Osteoblast (primary cell): ENCODE data around the gene DGKI. TPM values are rescaled to one million over a fixed set of nuclear protein-coding genes. Genes with fewer than 3 reads are reported as not detected.

Experiments used
- DNase-seq: peaks from one replicate; pipeline ENCODE4 v3.0.0; 2011; ENCODE audit warnings: low spot score, mixed read lengths; ENCODE audit not compliant: insufficient read length; ENCODE audit errors: missing footprints
- H2AFZ ChIP-seq: 2 replicates; pipeline ENCODE4 v1.6.0; 2011; ENCODE audit warnings: mild to moderate bottlenecking, low read length
- H3K27ac ChIP-seq: 2 replicates; pipeline ENCODE4 v1.5.1; 2011; ENCODE audit warnings: mild to moderate bottlenecking, low read depth, low read length, moderate library complexity
- H3K27me3 ChIP-seq: 2 replicates; pipeline ENCODE4 v1.6.0; 2012; ENCODE audit warnings: mild to moderate bottlenecking, control low read depth, inconsistent platforms, low read length, moderate library complexity; ENCODE audit not compliant: insufficient read depth
- H3K36me3 ChIP-seq: 2 replicates; pipeline ENCODE4 v1.5.1; 2011; ENCODE audit warnings: mild to moderate bottlenecking, low read length, control low read depth, moderate library complexity; ENCODE audit not compliant: insufficient read depth
- H3K4me1 ChIP-seq: 2 replicates; pipeline ENCODE4 v1.5.1; 2011; ENCODE audit warnings: mild to moderate bottlenecking, low read length, control low read depth, moderate library complexity; ENCODE audit not compliant: insufficient read depth
- H3K4me2 ChIP-seq: 2 replicates; pipeline ENCODE4 v1.6.0; 2011; ENCODE audit warnings: mild to moderate bottlenecking, low read length; ENCODE audit not compliant: insufficient read depth
- H3K4me3 ChIP-seq: fragments of 200-600 bp; sonication (generic); 3 replicates; pipeline ENCODE4 v1.5.1; 2012; ENCODE audit warnings: mild to moderate bottlenecking, low read length, inconsistent platforms; ENCODE audit not compliant: insufficient read depth
- H3K79me2 ChIP-seq: 2 replicates; pipeline ENCODE4 v1.6.0; 2012; ENCODE audit warnings: mild to moderate bottlenecking, low read length, control low read depth, inconsistent platforms; ENCODE audit not compliant: insufficient read depth
- H3K9me3 ChIP-seq: 2 replicates; pipeline ENCODE4 v1.5.1; 2011; ENCODE audit warnings: low read depth, low read length, control low read depth
- H4K20me1 ChIP-seq: 2 replicates; pipeline ENCODE4 v1.6.0; 2012; ENCODE audit warnings: mild to moderate bottlenecking, low read length, control low read depth; ENCODE audit not compliant: insufficient read depth
- total RNA-seq: library from RNA; depleted of rRNA; stranded (reverse); fragments of >200 nt; gene quantifications from 2 replicates; pipeline ENCODE4 v1.2.3, GENCODE V29; 2012
- TF ChIP-seq, protein P1 (sequence below): IDR thresholded peaks from 2 replicates; pipeline ENCODE4 v1.5.1; 2011; ENCODE audit warnings: mild to moderate bottlenecking, low read depth, low read length, moderate library complexity; ENCODE audit errors: extremely low read depth

Gene DGKI
- total RNA-seq, 1 donor, result 19.2 TPM

DNA sequence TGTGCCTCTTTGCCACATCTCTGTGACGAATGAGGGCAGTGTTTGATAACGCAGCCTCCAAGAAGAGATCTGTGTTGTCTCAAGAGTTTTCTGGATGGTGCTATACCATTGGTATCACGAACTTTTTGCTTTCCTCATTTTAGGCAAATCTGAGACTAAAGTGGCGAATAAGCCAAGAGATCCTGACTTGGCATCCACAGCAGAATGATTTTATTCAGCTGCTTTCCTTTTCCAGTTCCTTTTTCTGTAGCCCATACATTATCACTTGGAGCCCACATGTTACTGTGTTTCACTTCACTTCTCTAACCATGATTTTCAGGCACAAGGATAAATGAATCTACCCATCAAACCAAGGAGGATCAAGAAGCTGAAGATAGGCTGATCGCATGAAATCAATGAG lies 325.3 kb downstream of the DGKI start:
- DNase-seq, result no peak
- H3K4me3 ChIP-seq, result no peak overlapping the region
- peaks cover 9% of the 10 kb centered on the region for H3K36me3 ChIP-seq
- H3K79me2 ChIP-seq, result no peaks in the 10 kb centered on the region
- H3K9me3 ChIP-seq, result no peaks in the 10 kb centered on the region
- no peak overlapping the region for H3K27ac ChIP-seq
- H3K4me1 ChIP-seq, result no peaks in the 10 kb centered on the region
- H4K20me1 ChIP-seq, result no peaks in the 10 kb centered on the region
- TF ChIP-seq, protein P1, sequence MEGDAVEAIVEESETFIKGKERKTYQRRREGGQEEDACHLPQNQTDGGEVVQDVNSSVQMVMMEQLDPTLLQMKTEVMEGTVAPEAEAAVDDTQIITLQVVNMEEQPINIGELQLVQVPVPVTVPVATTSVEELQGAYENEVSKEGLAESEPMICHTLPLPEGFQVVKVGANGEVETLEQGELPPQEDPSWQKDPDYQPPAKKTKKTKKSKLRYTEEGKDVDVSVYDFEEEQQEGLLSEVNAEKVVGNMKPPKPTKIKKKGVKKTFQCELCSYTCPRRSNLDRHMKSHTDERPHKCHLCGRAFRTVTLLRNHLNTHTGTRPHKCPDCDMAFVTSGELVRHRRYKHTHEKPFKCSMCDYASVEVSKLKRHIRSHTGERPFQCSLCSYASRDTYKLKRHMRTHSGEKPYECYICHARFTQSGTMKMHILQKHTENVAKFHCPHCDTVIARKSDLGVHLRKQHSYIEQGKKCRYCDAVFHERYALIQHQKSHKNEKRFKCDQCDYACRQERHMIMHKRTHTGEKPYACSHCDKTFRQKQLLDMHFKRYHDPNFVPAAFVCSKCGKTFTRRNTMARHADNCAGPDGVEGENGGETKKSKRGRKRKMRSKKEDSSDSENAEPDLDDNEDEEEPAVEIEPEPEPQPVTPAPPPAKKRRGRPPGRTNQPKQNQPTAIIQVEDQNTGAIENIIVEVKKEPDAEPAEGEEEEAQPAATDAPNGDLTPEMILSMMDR, result no peak
- H2AFZ ChIP-seq, result no peak overlapping the region
- H3K27me3 ChIP-seq, result no peaks in the 10 kb centered on the region
- H3K4me2 ChIP-seq, result no peak overlapping the region

DNA sequence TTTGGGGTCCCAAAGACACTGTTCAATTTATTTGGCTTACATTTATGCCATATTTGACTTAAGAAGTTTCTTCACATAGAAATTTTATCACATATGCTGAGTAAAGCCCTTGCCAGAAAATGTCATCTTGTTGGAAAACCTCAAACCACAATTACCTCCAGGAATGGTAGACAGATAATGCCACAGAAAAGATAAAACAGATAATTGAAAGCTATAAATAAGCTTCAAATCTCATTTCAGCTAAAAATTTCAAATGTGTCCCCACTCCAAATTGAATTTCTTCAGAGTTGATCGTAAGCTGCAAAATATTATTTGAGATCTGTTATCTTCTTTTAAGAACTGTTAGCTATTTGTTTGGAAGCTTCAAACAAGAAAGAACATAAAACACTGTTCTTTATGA lies 326.8 kb downstream of the DGKI start:
- Histone ChIP-seq H3K36me3 (peaks cover 9% of the 10 kb centered on the region), H3K27ac (no peak overlapping the region)
- no peak for DNase-seq

DNA sequence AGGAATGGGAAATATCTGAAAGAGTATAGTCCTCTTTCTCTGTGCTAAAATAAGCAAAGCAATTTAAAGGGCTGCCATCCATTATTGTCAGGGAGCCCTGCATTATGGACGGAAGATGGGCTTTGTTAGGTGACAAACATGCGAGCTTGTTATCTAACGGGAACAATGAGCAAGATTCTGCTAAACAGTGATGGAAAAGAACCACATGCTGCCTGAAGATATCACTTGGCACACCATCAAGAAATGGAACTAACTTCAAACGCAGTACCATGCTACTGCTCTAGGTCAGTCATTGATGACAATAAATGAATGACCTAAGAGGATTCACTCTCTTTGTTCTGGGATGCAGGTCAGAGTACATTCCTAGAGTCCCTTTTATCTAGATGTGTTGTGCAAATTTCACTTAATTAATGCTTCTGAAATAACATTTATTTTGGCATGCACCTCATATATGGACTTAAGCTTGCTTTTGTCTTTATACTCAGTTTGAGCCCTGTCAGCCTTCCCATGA lies 327.5 kb downstream of the DGKI start:
- H3K27ac ChIP-seq, result no peak overlapping the region
- TF ChIP-seq, protein P1, result no peak
- DNase-seq, result no peak
- H3K27me3 ChIP-seq, result no peaks in the 10 kb centered on the region
- H3K4me3 ChIP-seq, result no peak overlapping the region
- H2AFZ ChIP-seq, result no peak overlapping the region
- no peaks in the 10 kb centered on the region for H3K9me3 ChIP-seq
- no peak overlapping the region for H3K4me2 ChIP-seq
- no peaks in the 10 kb centered on the region for H3K4me1 ChIP-seq
- H3K79me2 ChIP-seq, result no peaks in the 10 kb centered on the region
- H3K36me3 ChIP-seq, result peaks cover 9% of the 10 kb centered on the region
- no peaks in the 10 kb centered on the region for H4K20me1 ChIP-seq

More for the DNA sequence above, 326.8 kb downstream of the DGKI start:
- H4K20me1 ChIP-seq, result no peaks in the 10 kb centered on the region
- no peak overlapping the region for H3K4me3 ChIP-seq
- no peak overlapping the region for H2AFZ ChIP-seq
- no peaks in the 10 kb centered on the region for H3K79me2 ChIP-seq
- no peak overlapping the region for H3K4me2 ChIP-seq
- TF ChIP-seq, protein P1, result no peak
- H3K4me1 ChIP-seq, result no peaks in the 10 kb centered on the region
- H3K27me3 ChIP-seq, result no peaks in the 10 kb centered on the region
- no peaks in the 10 kb centered on the region for H3K9me3 ChIP-seq

DNA sequence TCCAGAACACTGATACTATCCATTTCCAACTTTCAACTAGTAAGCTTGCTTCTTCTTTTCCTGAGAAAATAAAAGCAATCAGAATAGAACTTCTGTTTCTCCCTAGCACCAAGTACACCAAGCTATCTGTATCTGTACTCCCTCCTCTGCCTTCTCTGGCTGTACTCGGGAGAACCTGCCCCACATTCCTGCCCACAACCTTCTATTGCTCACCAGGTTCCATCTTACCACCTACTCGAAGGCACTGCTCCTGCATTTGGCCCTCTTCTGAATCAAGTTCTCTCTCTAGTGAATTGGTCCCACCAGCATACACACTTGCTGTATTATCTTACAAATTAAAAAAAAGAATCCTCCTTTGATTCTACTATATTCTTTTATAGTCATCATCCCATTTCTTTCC lies 333.7 kb downstream of the DGKI start:
- H3K27me3 ChIP-seq, result no peaks in the 10 kb centered on the region
- H3K27ac ChIP-seq, result no peak overlapping the region
- peaks cover 10% of the 10 kb centered on the region for H3K4me1 ChIP-seq
- no peaks in the 10 kb centered on the region for H3K9me3 ChIP-seq
- H3K4me2 ChIP-seq, result no peak overlapping the region
- H3K4me3 ChIP-seq, result no peak overlapping the region
- no peaks in the 10 kb centered on the region for H3K36me3 ChIP-seq
- H4K20me1 ChIP-seq, result no peaks in the 10 kb centered on the region
- TF ChIP-seq, protein P1, result no peak
- H2AFZ ChIP-seq, result no peak overlapping the region
- no peak for DNase-seq
- no peaks in the 10 kb centered on the region for H3K79me2 ChIP-seq
